ENCODE results near the gene WNT9B.

The WNT9B gene

DNA sequence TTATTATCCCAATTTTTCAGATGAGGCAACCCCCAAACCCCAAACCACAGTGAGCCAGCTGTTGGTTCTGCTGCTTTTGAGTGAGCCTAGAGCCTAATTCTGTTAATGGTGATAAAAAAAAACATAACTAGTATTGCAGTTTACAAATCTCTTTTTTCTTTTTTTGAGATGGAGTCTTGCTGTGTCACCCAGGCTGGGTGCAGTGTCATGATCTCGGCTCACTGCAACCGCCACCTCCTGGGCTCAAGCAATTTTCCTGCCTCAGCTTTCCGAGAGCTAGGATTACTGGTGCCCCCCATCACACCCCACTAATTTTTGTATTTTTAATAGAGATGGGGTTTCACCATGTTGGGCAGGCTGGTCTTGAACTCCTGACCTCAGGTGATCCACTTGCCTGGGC is 3.1 kb downstream of the WNT9B start:
- DNase-seq (ENCODE audit: low read depth in 3 of 3), result no peak

DNA sequence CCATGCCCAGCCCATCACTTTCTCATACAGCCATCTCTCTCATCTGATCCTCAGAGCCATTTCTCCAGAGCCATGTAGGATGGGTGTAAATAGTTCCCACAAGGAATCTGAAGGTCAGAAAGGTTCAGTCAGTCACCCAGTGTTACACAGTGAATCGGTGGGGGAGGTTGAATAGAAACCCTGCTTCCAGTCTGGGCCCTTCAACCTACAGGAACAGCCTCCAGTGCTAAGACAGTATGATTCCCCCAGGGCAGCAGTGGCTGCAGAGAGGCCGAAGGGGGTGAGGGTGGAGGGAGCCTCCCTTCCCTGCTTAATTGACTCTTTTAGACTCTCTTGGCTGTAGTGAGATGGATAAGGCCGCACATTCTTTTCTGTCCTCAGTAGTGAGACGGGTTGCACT is 3.6 kb downstream of the WNT9B start:
- no peak for DNase-seq (ENCODE audit: low read depth in 3 of 3)

DNA sequence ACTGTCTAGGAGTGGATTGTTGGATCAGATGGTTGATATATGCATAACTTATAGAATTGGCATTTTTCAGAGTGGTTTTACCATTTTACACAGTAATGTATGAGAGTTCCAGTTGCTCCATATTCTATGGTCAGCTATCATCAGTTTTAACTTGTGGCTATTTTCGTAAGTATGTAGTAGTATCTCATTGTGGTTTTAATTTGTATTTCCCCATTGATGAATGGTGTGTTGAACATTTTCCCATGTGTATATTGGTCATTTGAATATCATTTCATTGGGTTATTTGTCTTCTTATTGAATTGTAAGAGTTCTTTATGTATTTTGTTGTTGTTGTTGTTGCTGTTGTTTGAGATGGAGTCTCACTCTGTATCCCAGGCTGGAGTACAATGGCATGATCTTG is 6.2 kb downstream of the WNT9B start:
- no peak for DNase-seq (ENCODE audit: low read depth in 3 of 3)

DNA sequence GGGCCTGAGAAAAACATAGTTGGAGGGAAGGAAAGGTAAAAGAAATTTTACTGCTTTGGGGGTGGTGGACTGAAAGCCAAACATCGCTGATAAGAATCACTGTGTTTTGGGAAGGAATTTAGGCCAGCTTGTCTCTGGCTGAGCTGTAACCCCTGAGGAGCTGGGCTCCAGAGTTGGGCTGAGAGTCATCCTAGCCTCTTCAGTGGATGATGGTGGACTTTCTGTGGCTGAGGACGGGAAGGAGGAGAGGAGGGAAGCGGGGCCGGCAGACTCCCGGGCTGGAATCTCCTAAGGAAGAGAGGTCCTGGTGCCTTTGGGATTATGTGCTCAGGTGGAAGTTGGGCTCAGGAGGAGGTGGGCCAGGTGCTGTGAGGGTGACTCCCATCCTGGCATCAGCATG is 8.6 kb downstream of the WNT9B start:
- DNase-seq (ENCODE audit: low read depth in 3 of 3), result no peak

DNA sequence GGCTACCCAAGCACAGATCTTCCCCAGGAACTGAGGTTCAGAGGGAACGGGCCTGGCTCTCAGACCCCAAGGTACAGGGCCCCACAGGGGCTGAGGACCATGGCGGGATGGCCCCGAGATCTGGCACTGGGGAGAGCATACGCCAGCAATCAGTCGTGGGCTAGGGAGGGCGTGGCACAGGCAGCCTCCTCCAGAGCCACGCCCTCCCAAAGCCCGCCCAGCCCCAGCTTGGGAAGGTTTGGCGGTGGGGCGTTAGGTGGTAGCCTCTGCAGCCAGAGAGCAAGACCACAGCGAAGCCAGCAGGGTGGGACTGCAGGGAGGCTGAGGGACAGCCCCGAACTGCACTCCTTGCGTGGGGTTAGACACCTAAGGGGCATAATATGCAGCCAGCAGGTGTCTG is 11.6 kb downstream of the WNT9B start:
- no peak for DNase-seq (ENCODE audit: low read depth in 3 of 3)

DNA sequence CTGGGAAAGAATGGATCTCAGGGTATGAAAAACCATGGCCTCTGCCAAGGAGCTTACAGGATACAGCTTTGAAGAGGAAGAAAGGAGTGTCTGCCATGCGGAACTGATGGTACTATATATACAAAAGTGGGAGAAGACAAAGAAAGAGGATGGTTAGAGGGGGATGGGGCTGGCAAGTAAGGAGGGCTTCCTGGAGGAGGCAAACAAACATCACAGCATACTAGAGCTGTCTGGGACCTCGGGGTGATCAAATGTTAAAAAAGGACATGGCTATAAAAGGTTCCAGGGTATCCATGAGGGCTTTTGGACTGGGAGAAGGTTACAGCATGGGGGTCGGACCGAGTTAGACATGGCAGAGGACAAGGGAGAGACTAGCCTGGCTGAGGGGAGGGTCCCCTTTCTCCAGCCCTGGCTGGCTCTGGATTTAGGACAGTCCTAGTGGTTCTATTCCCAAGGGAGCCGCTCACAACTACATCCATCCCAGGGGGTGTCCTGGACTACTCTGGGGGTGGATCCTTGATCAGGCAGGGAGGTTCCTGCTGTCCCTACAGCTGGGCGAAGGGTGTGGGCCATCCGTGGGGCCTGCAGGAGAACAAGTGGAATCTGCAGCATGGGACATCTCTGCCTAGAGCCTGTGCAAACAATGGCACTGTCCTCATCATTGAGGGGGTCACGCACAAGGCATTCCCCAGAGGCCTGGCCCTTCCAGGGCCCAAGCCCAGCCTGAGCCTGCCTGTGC is 12.2 kb downstream of the WNT9B start:
- DNase-seq (ENCODE audit: low read depth in 3 of 3), result no peak

DNA sequence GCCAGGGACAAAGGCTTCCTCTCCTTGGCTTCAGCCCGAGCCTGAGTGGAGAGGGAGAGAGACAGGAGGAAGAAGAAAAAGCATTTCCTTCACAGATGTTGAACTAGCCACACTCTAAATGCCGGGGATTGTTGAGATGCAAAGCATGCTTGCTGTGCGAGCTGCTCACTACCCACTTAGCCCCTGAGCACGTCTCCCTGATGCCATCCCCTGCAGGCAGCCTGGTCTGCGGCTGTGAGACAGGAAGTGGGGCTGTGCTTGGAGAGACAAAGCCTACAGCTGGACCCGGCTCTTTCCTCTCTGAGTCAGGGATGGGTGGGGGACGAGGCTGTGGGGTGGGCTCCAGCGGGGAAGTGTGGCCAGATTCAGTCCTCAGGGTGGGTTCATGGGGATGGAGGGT is 13.7 kb downstream of the WNT9B start:
- DNase-seq (ENCODE audit: low read depth in 3 of 3), result no peak

DNA sequence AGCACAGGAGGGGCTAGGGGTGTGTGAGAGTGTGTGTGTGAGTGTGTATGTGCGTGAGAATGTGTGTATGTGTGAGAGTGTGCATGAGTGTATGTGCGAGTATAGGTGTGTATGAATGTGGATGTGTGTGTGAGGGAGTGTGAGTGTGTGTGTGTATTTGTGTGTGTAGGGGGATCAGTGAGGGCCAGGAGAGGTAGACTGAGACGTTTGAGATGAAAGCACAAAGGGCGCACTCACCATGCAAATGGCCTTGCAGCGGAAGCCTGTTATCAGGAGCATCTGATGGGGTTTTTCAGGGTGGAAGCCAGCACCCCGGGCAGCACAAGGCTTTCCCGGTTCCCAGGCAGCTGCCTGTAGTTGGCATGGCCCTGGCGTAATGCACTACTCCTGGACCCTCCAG is 14.9 kb downstream of the WNT9B start:
- DNase-seq (ENCODE audit: low read depth in 3 of 3), result no peak

DNA sequence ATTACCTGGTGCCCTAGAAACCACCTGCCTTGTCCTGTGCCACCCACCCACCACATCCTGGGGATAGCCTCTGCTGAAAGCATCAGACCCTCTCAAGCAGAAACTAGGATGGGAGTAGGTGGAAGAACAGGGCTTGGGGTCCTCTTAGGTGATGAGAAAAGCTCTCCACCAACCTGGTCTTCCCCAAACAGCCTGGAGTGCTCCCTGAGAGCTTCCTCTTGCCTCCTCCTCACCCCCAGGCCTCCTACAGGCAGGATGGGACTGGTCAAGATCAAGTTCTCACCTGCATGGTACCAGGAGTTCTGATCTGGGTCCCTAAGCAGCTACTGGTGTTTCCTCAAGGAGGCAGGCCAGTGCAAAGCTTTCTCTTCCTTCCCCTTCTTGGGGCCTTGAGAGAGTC is 15.4 kb downstream of the WNT9B start:
- DNase-seq (ENCODE audit: low read depth in 3 of 3), result no peak

DNA sequence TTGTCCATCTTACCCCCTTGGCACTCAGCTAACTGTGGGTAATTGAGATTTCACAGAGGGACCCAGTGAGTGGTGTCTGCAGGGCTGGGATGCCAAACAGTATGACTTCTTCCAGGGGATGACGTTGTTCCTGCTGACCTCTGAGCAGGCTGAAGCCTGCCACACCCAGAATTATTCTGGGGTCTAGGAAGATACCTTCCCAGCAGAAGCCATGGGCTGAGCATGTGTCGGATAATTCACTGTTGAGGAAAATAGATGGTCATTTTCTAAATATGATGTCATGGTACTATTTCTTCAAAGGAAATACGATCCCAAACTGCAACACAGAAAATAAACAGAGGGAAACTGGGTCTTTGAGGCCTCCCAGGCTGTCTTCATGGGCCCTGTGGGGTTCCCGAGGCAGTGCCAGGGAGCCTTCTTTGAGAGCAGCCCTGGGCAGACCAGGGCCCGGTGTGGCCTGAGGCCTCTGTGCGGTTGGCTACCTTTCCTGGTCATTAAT is 17.4 kb downstream of the WNT9B start:
- no peak for DNase-seq (ENCODE audit: low read depth in 3 of 3)

DNA sequence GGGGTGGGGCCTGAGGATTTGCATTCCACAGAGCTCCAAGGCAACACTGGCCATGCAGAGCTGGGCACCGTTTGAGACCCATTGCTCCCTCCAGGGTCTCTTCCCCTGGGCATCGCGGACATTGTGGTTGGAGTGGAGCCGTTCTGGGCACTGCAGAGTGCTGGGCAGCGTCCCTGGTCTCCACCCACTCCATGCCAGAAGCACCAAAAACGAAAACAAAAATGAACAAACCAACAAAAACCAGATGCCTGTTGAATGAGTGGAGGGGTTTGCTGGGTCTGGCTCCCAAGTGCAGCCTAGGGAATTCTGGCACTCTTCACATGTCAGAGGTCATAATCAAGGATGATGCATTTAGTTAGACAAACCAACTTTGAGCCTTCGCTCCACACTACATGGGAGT is 17.9 kb downstream of the WNT9B start:
- DNase-seq (ENCODE audit: low read depth in 3 of 3), result no peak

DNA sequence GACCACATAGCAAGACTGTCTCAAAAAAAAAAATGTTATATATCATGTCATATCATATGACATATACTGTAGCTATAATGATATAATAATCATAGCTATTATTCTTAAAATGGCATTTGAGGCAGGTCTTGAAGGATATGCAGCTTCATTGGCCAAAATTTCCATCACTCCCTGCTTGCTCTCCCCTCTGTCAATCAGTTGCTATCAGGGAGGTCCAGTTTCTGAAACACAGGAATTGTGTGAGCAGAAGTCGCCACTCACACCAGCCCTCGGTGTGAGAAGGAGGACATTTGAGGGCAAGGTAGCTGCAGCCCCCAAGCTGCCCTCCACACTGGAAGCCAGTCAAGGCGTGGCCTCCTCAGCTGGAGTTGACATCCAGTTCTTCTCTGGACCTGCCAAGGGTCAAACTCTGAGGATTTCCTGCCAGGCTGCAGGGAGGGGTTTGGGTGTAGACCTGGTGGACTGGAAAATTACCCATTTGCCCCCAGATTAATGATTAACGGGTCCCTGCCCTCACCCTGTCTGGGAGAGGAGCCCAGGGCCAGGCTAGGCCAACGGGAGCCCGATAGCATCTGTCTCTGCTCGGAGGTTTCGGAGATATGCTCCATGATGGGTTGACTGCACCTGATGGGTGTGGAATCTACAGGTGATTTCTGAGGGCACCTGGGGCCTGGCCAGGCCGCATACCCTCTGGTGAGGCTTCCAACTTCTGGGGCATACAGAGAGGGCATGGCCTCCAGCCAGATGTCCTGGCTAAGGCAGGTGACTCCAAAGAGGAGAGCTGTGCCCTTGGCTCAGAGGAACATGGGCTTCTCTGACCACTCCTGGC is 18.8 kb downstream of the WNT9B start:
- DNase-seq (ENCODE audit: low read depth in 3 of 3), result no peak

DNA sequence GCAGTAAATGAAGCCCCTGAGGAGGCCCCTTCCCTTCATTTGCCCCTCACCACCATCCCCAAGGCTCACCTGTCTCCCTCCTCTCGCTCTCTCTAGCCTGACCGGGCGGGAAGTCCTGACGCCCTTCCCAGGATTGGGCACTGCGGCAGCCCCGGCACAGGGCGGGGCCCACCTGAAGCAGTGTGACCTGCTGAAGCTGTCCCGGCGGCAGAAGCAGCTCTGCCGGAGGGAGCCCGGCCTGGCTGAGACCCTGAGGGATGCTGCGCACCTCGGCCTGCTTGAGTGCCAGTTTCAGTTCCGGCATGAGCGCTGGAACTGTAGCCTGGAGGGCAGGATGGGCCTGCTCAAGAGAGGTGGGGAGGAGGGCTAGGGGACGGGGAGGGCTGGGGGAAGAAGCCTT is 21.0 kb downstream of the WNT9B start:
- DNase-seq (ENCODE audit: low read depth in 3 of 3), result no peak

DNA sequence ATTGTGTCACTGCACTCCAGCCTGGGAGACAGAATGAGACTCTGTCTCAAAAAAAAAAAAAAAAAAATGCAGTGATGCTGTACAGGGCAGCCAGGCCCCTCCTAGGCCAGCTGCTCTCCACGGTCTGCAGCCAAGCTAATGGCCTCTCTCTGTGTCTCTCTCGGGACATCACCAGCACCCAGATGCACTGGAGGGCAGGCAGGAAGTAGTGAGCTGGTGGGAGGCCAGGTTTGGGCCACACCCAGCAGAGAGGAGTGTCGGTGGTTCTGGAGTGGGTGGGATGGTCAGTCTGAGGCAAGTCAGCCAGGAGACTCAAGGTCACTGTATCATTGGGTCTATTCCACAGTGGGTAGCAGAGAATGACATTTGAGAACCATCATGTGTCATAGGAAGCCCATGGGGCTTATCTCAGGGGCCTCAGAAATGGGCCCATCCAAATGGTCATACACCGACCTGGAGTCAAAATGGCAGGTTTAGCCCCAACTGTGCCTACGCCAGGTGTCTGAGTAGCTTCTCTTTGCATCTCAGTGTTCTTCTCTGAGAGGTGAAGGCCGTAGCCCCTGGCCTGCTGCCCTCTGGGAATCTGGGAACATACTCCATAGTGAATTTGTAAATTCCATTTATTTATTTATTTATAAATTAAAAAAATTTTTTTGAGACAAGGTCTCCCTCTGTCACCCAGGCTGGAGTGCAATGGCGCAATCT is 22.7 kb downstream of the WNT9B start:
- no peak for DNase-seq (ENCODE audit: low read depth in 3 of 3)

DNA sequence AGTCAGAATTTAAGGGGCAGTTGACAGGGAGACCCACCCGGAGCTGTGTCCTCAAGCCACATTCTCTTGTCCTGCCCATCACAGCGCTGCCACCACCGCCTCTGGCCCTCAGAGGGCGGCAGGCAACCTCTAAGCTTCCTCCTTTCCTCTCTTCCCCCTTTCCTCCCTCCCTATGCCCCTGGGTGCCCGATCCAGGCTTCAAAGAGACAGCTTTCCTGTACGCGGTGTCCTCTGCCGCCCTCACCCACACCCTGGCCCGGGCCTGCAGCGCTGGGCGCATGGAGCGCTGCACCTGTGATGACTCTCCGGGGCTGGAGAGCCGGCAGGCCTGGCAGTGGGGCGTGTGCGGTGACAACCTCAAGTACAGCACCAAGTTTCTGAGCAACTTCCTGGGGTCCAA is 23.5 kb downstream of the WNT9B start:
- no peak for DNase-seq (ENCODE audit: low read depth in 3 of 3)

DNA sequence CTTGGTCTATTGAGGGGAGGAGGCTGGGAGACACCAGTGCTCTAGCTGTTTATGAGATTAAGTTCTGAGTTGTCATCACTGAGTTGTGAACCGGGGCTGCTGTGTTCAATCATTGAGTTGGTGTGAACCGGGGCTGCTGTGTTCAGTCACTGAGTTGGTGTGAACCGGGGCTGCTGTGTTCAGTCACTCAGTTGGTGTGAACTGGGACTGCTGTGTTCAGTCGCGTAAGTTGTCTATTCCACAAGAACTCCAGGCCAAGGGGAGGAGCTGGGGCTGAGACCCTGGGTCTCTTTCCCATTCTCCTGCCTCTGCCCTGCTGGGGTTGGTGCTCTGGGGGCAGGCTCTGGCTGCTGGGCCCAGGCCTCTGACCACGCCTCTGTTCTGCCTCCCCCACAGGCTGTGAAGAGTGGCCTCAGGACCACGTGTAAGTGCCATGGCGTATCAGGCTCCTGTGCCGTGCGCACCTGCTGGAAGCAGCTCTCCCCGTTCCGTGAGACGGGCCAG is 24.5 kb downstream of the WNT9B start:
- no peak for DNase-seq (ENCODE audit: low read depth in 3 of 3)

DNA sequence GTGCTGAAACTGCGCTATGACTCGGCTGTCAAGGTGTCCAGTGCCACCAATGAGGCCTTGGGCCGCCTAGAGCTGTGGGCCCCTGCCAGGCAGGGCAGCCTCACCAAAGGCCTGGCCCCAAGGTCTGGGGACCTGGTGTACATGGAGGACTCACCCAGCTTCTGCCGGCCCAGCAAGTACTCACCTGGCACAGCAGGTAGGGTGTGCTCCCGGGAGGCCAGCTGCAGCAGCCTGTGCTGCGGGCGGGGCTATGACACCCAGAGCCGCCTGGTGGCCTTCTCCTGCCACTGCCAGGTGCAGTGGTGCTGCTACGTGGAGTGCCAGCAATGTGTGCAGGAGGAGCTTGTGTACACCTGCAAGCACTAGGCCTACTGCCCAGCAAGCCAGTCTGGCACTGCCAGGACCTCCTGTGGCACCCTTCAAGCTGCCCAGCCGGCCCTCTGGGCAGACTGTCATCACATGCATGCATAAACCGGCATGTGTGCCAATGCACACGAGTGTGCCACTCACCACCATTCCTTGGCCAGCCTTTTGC is 25.0 kb downstream of the WNT9B start:
- no peak for DNase-seq (ENCODE audit: low read depth in 3 of 3)

DNA sequence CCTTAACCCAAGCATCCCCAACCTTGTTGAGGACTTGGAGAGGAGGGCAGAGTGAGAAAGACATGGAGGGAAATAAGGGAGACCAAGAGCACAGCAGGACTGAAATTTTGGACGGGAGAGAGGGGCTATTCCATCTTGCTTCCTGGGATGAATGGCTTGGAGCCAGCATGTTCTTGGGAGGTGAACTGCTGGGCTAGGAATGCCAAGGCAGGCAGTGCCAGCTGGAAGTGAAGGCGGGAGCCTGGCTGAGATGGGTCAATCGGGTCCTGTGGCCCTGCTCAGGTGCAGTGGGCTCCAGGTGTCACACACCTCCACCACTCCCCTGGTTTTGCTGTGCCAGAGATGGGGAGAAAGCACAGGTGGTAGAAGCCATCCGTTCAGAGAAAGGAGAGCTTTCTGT is 25.5 kb downstream of the WNT9B start:
- no peak for DNase-seq (ENCODE audit: low read depth in 3 of 3)

DNA sequence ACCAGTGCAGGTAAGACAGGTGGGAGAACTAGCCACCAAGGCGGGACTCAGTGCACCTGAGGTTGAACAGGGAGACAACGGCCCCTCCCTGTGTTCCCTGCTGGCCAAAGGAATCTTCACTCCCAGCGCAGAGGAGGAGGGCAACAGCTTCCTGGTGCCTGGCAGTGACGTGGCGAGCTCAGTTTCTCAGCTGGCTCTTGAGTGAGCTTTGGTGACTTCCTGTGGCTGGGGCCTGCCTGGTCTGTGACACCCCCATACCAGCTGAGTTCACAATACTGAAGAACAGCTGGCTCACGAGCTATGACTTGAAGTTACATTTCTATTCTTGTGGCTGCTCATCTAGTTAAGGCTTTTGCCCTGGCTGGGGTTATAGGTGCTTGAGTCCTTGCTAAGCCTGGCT is 26.1 kb downstream of the WNT9B start:
- DNase-seq (ENCODE audit: low read depth in 3 of 3), result no peak

DNA sequence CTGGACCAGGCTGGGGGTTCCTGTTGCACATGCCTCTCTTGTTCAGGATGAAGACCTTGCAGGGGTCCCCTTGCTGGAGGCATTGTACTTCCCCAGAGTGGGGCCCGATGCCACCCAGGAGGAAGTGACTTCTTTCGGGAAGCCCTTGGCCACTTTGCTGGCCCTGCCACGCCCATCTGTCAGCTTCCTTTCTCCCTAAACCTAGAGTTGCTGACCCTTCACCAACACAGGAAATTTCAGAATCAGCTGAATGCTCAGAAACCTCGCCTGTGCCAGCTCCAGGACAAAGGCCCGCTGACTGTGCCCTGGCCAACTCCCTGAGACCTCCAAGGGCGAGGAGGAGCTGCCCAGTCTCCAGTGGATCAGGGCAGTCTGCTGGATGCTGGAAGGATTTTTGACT is 26.7 kb downstream of the WNT9B start:
- DNase-seq (ENCODE audit: low read depth in 3 of 3), result no peak

DNA sequence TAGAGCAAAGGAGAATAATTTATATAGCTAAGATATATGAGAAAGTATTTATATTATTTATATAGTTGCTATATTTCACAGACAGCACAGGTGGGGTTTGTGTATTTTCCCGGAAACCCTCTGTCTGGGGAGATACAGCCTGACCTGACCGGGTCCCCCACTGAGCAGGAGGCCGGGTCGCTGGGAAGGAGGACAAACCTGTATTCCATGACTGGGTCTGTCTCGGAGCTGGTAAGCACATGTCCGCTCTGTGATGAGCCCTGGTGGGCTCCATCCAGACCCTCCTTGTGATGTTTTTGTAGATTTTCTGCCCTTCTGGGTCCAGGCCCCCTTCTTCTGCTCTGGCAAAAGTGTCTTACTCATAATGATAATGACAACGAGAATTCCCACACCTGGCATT is 27.7 kb downstream of the WNT9B start:
- no peak for DNase-seq (ENCODE audit: low read depth in 3 of 3)

DNA sequence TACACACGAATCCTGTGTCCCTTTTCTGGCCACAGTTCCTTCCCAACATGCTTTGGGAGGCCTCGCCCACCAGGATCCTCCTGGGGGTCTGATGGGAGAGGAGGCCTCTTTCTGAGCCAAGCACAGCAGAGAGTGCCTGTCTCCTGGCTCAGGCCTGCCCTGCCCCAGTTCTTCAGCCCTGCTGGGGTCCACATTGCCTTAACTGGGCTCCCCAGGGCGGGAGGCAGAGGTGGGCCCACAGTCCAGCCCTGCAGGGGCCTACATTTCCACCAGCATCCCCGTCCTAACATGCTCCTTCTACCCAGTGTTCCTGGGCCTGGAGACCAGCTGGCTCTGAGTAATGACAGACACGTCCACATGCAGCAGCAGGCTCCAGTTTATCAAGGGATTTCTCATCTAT is 29.6 kb downstream of the WNT9B start:
- DNase-seq (ENCODE audit: low read depth in 3 of 3), result no peak
